RWPE1 (cell line): ENCODE data around the gene TEDC1.
A peak's percentile ranks its signal among the peaks of the same experiment; 100 is the strongest.

Experiments
- CTCF ChIA-PET: fragments of 350-600 bp; sonication (Branson Sonifier 250); formaldehyde crosslinking; extraction: SDS; loops from one replicate; lab custom pipeline; 2021; lab: Yijun Ruan, JAX
- POLR2A ChIA-PET: fragments of 400-600 bp; formaldehyde crosslinking; extraction: SDS; loops from one replicate; lab custom pipeline; 2020; ENCODE audit warnings: antibody characterized with exemption; ENCODE audit not compliant: low non-redundant PET; lab: Yijun Ruan, JAX
- DNase-seq: peaks from one replicate; pipeline ENCODE4 v3.0.0; 2012; ENCODE audit warnings: low spot score
- H3K27ac ChIP-seq: fragments of 450-650 bp; 2 replicates; pipeline ENCODE4 v1.5.1; 2017
- TF ChIP-seq, protein P1 (sequence below): fragments of 450-650 bp; conservative IDR thresholded peaks from 2 replicates; pipeline ENCODE4 v1.5.1; 2017; ENCODE audit warnings: low read depth, mild to moderate bottlenecking

TEDC1 gene

DNA sequence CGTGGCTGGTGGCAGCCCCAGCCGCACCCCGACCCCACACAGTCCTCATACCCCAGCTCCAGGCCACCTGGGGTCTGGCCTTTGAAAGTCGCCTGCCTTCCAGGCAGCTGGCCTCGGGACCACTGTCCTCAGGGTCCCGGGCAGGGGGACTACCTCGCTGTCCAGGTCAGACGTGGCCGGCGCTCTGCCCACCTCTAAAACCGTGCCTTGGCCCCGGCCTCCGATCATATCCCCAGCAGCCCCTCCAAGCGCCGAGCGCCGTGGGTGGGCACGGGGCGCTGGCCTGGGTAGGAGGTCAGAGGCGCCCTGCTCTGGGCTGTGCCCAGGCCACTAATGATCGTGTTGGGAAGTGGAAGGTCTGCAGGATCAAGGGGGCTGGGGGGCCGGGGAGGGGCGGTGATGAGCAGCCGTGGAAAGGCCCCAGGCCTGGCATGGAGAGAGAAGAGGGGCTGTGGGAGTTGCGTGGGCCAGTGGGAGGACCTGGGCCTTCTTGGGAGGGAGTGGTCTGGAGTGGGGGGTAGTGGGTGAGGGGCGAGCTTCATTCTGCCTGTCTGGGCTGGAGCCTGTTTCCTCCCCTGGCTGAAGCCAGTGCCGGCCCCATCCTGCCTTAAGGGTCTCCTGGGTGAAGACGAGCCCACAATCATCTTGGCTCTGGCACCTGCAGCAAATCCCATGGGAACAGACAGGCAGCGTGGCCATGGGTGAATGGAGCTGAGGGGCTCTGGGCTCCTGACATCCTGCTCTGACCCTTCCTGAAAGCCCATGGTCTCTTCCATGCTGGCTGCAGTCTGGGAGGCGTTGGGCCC lies 40.2 kb downstream of the TEDC1 start:
- no peak for DNase-seq
- no peak overlapping the region for H3K27ac ChIP-seq
- TF ChIP-seq, protein P1, sequence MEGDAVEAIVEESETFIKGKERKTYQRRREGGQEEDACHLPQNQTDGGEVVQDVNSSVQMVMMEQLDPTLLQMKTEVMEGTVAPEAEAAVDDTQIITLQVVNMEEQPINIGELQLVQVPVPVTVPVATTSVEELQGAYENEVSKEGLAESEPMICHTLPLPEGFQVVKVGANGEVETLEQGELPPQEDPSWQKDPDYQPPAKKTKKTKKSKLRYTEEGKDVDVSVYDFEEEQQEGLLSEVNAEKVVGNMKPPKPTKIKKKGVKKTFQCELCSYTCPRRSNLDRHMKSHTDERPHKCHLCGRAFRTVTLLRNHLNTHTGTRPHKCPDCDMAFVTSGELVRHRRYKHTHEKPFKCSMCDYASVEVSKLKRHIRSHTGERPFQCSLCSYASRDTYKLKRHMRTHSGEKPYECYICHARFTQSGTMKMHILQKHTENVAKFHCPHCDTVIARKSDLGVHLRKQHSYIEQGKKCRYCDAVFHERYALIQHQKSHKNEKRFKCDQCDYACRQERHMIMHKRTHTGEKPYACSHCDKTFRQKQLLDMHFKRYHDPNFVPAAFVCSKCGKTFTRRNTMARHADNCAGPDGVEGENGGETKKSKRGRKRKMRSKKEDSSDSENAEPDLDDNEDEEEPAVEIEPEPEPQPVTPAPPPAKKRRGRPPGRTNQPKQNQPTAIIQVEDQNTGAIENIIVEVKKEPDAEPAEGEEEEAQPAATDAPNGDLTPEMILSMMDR = no peak
- POLR2A ChIA-PET = no interaction called here
- CTCF ChIA-PET = interaction anchor here (0.7 kb wide), 2 partner anchors 96 to 493 kb away, joined by 3 read pairs; no protein-coding TSS in a partner anchor

DNA sequence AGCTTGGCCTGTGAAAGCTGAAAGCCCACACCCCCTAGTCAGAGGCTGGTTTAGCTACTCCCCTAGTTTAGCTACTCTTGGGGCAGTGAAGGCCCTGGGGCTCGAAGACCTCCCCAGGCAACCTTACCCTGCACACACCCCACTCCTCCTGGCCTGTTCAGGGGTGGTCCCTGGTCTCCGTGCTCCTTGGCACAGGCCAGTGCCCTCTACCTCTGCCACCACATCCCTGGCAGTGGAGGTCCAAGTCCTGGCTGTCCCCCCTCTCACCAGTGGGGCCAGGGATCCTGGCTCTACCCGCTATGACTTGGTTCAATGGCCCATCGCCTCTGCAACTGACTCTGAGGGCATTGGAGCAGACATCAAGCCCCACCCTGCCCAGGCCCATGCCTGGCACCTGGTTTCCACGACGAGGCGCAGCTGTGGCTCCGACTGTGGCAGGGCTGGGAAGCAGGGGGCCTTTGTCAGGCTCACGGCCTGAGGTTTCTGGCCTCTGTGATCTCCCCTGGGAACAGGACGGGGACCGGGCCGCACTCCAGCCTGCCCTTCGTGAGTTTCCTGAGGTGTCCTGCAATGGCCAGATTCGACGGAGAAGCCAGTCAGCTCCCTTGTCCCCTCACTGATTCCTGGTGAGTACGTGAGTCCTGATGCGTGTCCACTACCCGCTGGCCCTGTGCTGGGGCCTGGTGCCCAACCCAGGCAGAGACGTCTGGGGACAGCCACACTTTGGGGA lies 41.0 kb downstream of the TEDC1 start:
- DNase-seq = no peak
- CTCF ChIA-PET = interaction anchor here (0.6 to 1.6 kb wide), 5 partner anchors 21 to 456 kb away, joined by 3 to 7 read pairs (median 5); no protein-coding TSS in a partner anchor
- no peak overlapping the region for H3K27ac ChIP-seq
- POLR2A ChIA-PET = no interaction called here
- TF ChIP-seq, protein P1 = no peak

DNA sequence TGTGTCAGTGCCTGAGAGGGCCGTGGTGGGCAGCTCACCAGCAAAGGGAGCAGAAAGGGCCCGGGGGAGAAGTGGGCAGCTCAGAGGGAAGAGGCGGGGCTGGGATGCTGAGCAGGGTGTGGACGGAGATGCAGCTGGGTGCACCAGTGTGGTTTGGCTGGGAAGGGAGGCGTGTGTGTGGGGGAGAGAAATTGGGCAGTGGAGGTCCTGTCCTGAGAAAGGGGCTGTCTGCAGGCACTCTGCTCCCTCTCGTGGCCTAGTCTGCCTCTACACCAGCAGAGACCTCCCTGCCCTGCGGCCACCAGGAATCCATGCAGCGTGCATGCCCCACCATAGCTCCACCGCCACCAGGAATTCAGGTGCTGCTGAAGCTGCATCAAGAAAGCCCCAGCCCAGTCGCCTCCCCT lies 41.7 kb downstream of the TEDC1 start:
- no peak overlapping the region for H3K27ac ChIP-seq
- TF ChIP-seq, protein P1 = peak; percentile 39
- POLR2A ChIA-PET = no interaction called here
- CTCF ChIA-PET = interaction anchor here (0.6 to 1.6 kb wide), 6 partner anchors 15 to 457 kb away, joined by 3 to 7 read pairs (median 4); no protein-coding TSS in a partner anchor
- no peak for DNase-seq

DNA sequence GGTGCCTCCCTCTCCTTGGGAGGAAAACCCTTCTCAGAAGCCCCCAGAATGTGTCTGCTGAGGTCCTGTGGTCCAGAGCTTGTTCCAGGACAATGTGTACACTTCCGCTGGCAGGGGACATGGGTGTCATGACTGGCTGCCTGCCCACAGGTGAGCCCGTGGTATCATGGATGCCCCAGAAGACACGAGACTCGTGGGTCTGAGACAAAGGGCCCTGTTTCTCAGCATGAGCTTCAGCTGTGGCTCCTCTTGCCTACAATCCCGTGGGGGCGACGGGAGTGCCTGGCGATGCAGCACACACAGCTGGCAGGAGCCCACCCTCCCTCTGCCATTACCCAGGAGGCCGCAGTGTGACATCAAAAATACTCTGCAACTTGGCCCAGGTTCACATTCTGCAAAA lies 42.3 kb downstream of the TEDC1 start:
- DNase-seq = no peak
- POLR2A ChIA-PET = no interaction called here
- TF ChIP-seq, protein P1 = no peak
- CTCF ChIA-PET = interaction anchor here (0.6 to 1.6 kb wide), 5 partner anchors 11 to 95 kb away, joined by 3 to 7 read pairs (median 3); no protein-coding TSS in a partner anchor
- H3K27ac ChIP-seq = no peak overlapping the region

DNA sequence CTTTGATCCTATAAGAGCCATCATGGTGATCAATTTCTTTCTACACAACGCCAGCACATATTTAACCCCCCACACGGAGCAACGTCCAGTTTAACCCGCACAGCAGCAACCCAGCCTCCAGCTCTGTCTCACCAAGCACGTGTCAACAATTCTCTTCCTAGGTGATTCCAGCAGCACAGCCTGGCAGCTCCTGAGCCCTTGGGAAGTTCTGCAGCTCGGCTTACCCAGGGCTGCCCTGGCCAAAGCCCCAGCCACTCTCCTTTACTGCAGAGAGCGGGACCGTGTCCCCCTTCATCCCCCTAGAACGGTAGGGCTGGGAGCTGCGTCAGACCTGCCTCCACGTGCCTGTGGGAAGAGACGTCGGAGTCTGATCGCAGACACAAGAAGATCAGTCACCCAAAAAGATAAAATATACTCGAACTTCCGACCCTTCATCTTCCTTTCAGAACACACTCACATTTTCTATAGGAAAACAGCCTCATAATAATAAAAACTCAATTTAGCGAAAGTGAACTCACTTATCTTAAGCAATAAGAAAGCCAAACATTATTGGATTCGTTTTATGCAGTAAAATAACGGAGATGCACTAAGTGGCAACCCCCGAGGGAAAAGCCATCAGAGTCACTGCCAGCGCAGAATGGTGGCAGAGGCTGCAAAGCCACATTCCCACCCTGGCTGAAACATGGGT lies 42.9 kb downstream of the TEDC1 start:
- no peak overlapping the region for H3K27ac ChIP-seq
- no peak for DNase-seq
- ChIA-PET POLR2A (no interaction called here), CTCF (interaction anchor here (0.6 to 1.6 kb wide), 4 partner anchors 12 to 619 kb away, joined by 3 to 7 read pairs (median 3); no protein-coding TSS in a partner anchor)
- TF ChIP-seq, protein P1 = no peak

DNA sequence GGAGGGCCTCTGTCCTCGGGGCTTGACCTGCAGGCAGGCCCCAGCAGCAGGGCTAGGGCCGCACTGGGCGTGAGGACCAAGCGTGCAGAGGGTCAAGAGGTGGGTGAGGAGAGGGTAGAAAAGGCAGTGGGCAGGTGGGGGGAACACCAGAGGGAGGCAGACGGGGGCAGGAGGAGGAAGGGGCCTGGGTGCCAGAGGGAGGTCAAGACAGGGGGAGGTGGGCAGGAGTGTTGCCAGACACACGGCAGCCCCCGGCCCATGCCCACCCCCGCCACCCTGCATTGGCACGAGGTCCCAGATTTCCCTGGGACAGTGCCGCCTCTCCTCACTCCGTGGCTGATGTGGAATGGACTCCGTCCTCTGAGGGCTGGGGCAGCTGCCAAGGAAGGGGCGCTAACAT lies 43.5 kb downstream of the TEDC1 start:
- no peak for DNase-seq
- TF ChIP-seq, protein P1 = no peak
- H3K27ac ChIP-seq = no peak overlapping the region
- ChIA-PET POLR2A (no interaction called here), CTCF (no interaction called here)
